Adipose tissue (tissue), 3 donors: ENCODE results near the gene MYOZ3. TPM values are rescaled to one million over a fixed set of nuclear protein-coding genes. Genes with fewer than 3 reads are reported as not detected.

ENCODE experiments used
- H3K27ac ChIP-seq: one replicate; pipeline ENCODE4 v1.5.1; 2013; ENCODE audit warnings: low read depth, low read length
- WGBS, 3 donors: extraction: QIAGEN DNeasy Blood & Tissue Kit; methylation state at CpG; one replicate each; pipeline ENCODE4 v1.1.7; 2013; 5-methylcytosine and 5-hydroxymethylcytosine counted together
- polyA plus RNA-seq, 3 donors: library from polyadenylated mRNA; stranded (reverse); fragments of 200-250 nt; gene quantifications; one replicate each; pipeline ENCODE4 v1.2.3, GENCODE V29; 2013
- donor health status: healthy with polysubstance abuse.
- donor health status: Bipolar disorder and iron deficiency.
- donor health status: healthy.

The MYOZ3 gene, protein sequence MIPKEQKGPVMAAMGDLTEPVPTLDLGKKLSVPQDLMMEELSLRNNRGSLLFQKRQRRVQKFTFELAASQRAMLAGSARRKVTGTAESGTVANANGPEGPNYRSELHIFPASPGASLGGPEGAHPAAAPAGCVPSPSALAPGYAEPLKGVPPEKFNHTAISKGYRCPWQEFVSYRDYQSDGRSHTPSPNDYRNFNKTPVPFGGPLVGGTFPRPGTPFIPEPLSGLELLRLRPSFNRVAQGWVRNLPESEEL
- polyA plus RNA-seq: under 1 TPM; 0.06 to 0.79 (median 0.24) TPM

DNA sequence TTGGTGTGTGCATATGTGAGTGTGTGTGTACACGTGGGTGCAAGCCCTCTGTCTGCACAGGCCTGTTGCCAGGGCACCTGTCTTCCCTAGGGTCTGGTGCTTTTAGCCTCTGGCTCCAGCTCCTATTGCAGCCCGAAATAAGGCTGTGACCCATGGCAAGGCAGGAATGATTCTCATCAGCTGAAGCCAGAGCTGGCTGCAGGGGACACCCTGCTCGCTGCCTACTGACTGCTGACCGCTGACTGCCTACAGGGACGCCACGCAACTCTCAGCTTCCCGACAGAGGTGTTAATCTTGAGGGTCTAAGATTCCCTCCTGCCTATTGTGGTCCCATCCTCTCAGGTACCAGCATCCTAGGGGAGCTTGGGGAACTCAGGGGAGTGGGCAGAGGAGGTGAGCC lies at the start of gene MYOZ3:
TSS of gene MYOZ3 (plus strand) at position 166 of the 400 bp plus-strand sequence. CDS start 1,691 bp downstream, outside the sequence.
- WGBS, 3 donors: 66 to 81% (median 80%) methylated on average over 7 of the region's 7 CpGs
- H3K27ac ChIP-seq: no peak within 1 kb of the TSS

DNA sequence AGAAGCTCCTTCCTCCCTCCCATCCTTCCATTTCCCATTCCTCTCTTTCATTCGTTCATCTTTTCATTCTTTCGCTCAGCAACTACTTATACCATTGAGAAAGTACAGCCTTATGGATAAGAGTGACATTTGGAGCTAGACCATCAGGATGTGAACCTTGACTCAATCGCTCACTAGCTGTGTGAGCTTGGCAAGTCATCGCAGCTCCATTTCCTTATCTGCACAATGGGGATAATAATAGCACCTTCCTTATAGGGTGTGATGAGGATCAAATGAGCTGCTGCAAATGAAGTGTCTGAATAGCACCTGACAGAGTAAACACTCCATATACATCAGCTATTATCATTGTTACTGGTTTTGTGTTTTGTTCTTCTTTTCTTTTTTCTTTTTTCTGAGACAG lies 48.6 kb upstream of the MYOZ3 start:
- H3K27ac ChIP-seq: no peak overlapping the region
- WGBS, 3 donors: 55 to 78% (median 69%) methylated on average over 4 of the region's 4 CpGs

DNA sequence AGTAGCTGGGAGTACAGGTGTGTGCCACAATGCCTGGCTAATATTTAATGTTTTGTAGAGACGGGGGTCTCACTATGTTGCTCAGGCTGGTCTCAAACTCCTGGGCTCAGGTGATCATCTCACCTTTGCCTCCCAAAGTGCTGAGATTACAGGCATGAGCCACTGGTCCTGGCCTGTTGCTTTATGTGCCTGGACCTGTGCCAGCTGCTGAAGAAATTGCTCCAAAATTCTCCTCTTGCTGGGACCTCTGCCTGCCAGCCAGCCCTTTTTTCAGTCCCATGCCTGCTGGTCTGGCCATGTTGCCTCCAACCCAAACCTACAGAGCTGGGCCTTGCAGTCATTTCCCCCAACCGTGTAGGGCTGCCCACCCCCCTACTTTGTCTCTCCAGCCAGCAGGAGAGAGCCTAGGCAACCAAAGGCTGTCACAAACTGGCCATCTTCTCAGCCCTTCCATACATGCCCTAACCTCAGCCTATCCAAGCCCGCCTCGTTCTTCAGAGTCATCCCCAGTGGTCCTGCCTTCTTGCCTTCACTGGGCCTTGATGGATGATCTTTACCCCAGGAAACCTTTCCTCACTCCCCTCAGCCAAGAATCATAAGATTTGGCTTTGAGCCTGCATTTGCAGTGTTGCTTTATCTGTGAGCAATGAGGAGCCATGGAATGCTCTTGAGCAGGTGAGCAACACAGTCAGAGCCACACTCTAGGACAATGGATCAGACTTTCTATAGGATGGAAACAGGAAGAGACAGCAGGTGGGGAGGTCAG lies 48.0 kb upstream of the MYOZ3 start:
- WGBS, 3 donors: 60 to 64% (median 62%) methylated on average over 4 of the region's 4 CpGs
- no peak overlapping the region for H3K27ac ChIP-seq

DNA sequence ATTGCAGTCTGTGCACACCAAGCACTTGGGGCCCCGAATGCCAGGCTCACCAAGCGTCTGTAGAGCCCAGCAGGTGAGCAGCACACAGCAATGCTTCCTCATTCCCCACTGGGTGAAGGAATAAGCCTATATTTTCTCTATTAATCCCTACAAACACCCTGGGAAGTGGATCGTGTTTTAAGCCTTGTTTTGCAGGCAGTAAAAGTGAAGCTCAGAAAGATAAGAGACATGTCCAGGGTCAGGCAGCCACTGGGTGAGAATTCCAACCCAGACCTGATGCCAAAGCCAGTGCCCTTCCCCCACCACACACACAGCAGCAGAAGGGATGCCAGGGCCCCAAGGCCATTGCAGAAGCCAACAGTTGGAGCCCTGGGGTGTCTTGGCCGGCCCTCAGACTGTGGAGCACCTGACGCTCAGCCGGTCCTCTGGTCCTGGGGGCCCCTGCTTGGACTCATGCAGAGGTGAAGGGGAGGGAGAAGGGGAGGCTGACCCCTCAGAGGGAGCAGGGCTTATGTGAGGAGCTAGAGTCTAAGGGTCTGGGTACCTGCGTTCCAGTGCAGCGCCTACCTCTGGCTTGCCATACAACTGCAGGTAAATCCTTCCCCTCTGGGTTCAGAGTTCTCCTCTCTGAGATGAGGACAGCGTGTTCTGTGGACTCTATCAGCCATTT lies 46.9 kb upstream of the MYOZ3 start:
- 33 to 82% (median 79%) methylated on average over 8 to 9 of the region's 9 CpGs for WGBS, 3 donors
- H3K27ac ChIP-seq: no peak overlapping the region

DNA sequence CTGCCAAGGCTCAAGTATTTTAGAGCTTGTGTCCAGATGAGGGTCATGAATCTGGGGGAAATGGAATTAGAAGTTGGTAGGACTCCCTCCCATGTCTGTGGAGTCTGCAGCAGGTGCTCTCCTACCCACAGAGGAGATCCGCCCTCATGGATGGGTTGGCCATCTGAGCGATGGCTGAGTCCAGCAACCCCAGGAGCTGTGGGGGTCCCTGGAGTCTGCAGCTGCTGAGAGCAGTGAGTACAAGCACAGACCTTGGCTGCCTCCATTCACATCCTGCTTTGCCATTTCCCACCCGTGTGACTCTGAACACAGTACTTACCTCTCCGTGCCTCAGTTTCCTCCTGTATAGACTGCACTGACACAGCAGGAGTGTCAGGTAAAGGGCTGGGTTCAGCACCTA lies 46.4 kb upstream of the MYOZ3 start:
- WGBS, 3 donors: 54 to 62% (median 61%) methylated on average over 4 of the region's 4 CpGs

DNA sequence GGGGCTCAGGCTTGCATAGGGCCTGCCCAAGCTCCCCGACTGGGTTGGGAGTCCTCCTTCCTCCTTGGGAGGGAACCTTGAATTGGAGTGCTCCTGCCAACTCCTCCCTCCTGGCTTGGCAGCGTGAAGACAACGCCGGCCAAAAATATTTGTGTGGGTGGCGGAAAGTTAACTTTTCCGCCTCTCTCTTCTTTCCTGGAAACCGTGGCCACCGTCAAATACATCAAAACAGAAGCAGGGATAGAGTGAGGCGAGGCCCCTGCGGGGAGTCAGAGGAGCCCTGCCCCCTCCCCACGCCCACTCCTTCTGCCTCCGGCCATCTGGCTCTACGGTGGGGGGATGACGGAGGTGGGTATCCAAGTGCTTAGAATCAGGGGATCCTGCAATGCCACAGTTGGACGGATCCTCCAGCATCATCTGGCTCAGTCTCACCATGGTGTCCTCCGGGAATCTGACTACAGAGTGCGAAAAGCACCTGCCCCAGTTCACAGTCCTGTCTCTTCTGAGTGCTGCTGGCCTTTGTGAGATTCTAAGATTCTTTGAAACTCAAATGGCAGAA lies 45.8 kb upstream of the MYOZ3 start:
- H3K27ac ChIP-seq: no peak overlapping the region
- WGBS, 3 donors: 12 to 28% (median 25%) methylated on average over 15 to 17 of the region's 17 CpGs

More for the DNA sequence above, 46.4 kb upstream of the MYOZ3 start:
- H3K27ac ChIP-seq: no peak overlapping the region

DNA sequence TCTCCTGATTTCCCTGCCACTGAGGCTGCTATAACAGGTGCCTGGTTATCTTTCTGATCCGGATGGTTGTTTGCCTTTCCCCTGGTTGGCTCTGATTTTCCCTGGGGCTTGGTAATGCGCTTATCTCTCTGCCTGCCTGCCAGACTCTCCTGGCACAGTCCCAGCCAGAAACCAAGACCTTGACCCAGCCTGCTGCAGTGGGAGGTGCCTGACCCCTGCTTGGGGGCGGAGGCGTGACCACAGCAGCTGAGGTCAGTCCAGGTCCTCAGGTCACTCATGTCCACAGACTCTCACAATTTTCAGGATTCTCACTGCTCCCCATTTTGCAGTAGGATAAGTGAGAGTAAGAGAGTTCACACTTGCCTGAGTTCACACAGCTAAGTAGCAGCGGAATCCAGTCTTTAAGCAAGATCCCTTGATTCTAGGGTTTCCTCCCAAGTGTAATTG lies 45.0 kb upstream of the MYOZ3 start:
- WGBS, 3 donors: 15 to 37% (median 32%) methylated on average over 5 of the region's 5 CpGs
- no peak overlapping the region for H3K27ac ChIP-seq

DNA sequence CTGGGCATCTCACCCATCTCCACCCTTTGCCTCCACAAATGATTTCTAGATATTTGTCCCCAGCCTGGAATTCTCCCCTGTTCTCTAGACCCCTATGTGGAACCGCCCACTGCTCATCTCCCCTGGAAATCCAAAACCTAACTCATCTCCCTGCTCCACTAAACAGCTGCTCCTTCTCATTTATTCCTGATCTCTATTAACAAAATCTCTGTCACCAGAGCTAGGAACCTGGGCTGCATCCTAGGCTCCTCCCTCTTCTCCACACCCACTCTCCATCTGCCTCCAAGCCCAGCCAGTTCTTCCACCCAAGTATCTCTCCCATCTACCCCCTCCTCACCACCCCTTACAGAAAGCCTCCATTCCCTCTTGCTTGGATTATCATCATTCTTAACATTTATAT lies 44.5 kb upstream of the MYOZ3 start:
- 94 to 95% (median 95%) methylated on average over 1 of the region's 1 CpG for WGBS, 3 donors
- no peak overlapping the region for H3K27ac ChIP-seq

DNA sequence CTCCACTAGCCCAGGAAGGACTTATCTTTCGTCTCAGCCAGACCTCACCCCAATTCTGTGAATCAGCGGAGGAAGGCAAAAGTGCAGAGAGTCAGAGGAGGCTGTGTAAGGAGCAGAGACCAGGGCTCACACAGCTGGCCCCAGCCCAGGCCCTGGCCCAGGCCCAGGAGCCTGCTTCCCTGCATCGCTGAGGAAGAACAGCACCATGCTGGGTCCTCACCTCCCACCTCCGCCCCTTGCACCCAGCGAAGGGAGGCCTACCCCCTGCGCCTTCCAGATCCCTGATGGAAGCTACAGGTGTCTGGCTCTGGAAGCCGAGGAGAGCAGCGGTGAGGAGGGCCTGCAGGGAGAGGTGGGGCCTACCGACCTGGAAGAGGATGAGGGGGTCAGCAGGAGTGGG lies 42.9 kb upstream of the MYOZ3 start:
- no peak overlapping the region for H3K27ac ChIP-seq
- WGBS, 3 donors: 68 to 71% (median 69%) methylated on average over 9 of the region's 9 CpGs

DNA sequence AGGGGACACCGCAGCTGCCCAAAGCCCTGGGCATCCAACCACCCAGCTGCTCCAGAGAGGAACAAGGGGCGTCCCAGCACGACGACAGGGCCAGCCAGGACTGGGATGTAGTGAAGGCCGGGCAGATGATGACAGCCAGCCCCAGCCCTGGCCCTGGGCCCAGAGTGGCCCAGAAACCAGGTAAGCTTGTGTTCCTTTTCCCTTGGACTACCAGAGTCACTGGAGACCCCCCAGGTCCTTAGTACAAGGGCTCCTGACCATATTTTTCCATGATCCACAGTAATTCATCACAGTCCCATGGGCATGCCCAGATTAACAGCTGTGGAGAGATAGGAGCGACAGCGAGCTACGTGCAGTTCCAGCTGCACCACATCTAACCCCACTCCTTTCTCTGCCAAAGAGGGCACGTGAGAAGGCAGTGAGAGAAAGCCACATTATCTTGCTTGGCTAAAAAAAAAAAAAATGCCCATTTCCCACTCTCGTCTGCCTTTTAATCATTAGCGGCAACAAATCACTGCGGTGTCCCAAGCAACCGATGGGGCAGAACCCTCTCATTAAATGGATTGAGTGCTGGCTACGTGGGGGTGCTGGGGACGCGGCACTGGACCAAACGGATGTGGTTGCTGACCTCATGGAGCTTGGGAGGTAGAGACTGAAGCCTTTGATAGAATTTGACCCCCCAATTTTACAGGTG lies 42.3 kb upstream of the MYOZ3 start:
- no peak overlapping the region for H3K27ac ChIP-seq
- 45 to 67% (median 64%) methylated on average over 17 of the region's 17 CpGs for WGBS, 3 donors

DNA sequence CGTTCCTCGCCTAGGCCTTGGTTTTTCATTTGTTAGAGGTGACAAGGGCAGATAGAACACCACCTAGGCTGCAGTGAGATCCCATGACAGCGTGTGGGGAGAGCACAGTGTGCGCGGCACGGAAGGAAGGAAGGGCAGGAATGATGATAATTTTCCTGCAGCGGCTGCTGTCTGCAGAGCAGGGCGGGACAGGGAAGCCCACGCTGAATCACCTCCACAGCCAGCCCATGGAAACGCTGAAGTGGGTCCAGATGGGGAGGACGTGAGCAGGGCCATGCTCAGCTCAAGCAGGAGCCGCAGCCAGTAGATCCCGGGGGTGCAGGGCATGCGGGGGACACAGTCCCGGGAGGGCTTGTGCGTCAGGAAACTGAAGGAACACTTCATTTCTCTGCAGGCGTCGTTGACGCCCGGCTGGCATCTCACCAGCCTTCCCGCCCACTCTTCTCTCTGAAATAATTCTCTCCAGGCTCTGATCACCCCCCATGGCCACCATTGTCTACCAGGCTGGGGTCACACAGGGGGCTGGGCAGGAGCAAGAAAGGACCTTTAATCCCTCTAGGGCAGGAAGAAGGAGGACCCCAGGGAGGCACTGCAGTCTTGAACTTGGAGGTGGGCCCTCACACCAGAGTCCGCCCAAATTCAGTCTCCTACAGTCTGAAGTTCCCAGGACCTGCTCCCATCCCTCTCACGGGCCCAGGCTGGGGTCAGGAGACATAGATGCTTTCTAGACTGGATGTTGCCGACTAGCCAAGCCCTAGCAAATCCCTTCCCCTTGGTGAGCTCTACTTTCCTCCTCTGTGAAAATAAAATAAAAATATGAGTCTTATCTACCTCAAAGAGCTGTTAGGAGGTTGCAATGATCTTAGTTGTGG lies 41.5 kb upstream of the MYOZ3 start:
- 58 to 76% (median 69%) methylated on average over 24 of the region's 24 CpGs for WGBS, 3 donors
- no peak overlapping the region for H3K27ac ChIP-seq

DNA sequence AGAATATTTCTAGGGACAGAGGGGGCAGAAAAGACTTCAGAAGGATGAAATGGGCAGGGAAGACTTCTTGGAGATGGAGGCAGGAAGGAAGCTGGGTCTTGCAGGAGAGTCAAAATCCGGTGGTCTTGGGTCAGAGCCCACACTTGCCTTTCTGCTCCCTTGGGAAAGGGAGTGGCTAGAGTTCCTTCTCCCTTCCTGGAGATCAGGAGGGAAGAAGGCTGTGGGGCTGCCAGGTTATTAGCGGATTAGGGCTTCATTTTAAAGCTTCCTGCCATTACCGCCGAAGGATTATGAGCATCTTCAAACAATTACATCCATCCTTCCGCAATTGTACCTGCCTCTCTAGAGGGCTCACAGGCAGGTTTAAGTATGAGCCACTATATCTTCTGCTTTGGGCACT lies 39.8 kb upstream of the MYOZ3 start:
- WGBS, 3 donors: 59 to 72% (median 69%) methylated on average over 5 of the region's 5 CpGs
- no peak overlapping the region for H3K27ac ChIP-seq

DNA sequence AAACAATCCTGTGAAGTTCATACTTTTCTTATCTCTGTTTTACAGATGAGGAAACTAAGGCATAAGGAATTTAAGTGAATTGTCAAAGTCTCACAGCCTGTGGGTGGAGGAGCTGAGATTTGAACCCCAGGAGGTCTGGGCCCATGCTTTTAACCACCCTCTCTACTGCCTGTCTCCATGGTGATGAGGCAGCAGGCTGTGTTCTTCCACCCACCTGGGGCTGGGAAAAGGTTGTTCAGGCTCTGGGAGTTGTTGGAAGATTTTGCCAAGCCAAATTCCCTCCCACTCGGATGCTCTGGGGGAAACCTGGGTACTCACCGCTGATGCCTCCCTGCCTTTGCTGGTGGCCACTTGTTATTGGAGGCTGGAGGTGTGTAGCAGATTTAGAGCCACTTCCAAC lies 38.9 kb upstream of the MYOZ3 start:
- H3K27ac ChIP-seq: no peak overlapping the region
- 76 to 85% (median 81%) methylated on average over 2 of the region's 2 CpGs for WGBS, 3 donors

DNA sequence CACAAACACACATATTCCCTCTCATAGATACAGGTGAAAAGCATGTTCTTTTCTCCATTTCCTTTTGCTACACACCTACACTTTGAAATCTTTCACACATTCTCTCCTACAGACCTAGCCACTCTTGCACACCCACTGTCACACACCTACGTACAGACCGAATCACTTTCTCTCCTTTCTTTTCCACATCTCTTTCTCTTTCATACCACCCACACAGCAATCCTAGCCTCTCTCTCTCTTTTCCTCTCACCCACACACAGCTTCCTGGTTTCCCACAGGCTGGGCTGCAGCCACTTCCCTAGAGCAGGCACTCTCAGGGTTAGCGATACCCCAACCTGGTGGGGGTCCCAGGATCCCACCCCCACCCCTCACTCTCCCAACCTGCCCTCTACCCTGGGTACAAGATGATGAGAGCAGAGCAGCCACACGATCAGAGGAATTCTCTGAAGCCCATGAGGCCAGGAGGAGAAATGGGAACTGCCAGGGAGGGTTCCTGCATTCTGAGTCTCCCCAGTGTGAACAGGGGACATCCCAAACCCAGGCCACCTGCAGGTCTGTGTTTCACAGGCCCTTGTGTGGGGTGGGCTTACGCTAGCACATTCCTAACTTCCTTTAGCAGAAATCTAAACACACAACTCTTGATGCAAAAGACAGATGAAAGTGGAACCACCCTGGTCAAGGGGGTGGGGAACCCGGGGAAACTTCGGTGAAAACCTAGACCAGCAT lies 37.7 kb upstream of the MYOZ3 start:
- peak overlapping the region; percentile 13 for H3K27ac ChIP-seq
- whole genome bisulfite sequencing, 3 donors: 48 to 68% (median 56%) methylated on average over 7 of the region's 7 CpGs

DNA sequence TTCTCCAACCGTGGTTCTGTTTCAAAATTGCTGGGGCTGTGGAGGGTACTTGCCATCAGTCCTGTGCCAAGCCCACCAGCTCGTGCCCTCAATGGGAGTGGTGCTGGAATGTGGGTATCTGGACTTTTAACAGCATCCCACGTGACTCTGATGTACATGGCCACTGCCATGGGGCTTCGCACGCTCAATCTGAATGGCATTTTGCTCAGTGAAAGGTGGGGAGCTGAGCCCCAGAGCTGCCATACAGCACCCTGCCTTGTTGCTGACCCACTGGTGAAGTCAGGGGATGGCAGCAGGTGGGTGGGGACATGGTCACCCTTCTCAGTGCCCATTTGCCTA lies 37.2 kb upstream of the MYOZ3 start:
- WGBS, 3 donors: 66 to 71% (median 66%) methylated on average over 5 of the region's 5 CpGs
- no peak overlapping the region for H3K27ac ChIP-seq

DNA sequence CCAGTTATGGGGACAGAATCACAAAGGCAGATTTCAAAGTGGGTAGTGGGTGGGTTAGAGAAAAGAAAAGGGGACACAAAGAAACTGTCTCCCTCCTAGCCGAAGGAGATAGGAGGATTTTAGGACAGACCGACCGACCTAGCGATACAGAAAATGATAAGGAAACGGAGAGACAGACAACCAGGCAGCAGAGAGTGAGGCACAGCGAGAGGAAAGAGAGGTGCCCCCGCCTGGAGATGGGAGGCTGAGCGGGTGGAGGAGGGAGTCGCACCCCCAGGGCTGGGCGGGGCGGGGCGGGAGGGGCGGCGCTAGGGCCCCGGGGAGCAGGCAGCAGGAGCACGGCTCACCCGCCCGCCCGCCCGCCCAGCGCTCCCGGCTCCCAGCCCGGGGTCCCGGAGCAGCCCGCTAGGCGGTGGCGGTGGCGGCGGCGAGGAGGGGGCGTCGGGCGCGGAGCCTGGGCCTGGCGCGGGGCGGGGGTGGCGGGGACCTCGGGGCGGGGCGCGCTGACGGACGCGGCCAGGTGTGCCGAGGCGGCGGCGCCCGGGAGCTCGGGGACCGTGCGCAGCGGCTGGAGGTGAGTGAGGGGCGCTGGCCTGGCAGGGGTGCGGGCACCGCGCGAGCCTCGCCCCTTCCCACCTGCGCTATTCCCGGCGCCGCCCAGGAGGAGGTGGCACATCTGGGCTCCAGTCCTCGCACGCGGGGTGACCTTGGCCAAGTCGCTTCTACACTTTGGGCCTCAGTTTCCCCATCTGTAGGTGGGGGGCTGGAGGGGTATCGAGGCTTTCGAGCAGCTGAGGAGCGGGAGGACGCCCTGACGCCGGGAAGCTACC lies 36.5 kb upstream of the MYOZ3 start:
- peak overlapping the region; percentile 92 for H3K27ac ChIP-seq
- WGBS, 3 donors: 2 to 6% (median 4%) methylated on average over 35 to 74 of the region's 74 CpGs
